NCI-H526 treated with DMSO at 0.1 percent for 48 hours (cell line): ENCODE results near the gene FOXK1.

Experiments
- DNase-seq: peaks from one replicate; lab custom pipeline; 2025; lab: John Stamatoyannopoulos, UW

The FOXK1 gene

GRCh38 chr7:4819560-4820404 lies 137.7 kb downstream of the FOXK1 start:
- DNase-seq: no peak

- DNase-seq: no peak
Measured at GRCh38 chr7:4820405-4820966, 138.4 kb downstream of the FOXK1 start.
